ENCODE data around the gene VPS26B. TPM values are rescaled to one million over a fixed set of nuclear protein-coding genes. Genes with fewer than 3 reads are reported as not detected.
A peak's percentile ranks its signal among the peaks of the same experiment; 100 is the strongest.

The VPS26B gene
- total and polyA plus RNA-seq, 9 of the 15 experiments (the other 6 are each of a cell fraction or from before 2014, with no cell fraction given): 3.5 to 43.3 (median 27.4) TPM

DNA sequence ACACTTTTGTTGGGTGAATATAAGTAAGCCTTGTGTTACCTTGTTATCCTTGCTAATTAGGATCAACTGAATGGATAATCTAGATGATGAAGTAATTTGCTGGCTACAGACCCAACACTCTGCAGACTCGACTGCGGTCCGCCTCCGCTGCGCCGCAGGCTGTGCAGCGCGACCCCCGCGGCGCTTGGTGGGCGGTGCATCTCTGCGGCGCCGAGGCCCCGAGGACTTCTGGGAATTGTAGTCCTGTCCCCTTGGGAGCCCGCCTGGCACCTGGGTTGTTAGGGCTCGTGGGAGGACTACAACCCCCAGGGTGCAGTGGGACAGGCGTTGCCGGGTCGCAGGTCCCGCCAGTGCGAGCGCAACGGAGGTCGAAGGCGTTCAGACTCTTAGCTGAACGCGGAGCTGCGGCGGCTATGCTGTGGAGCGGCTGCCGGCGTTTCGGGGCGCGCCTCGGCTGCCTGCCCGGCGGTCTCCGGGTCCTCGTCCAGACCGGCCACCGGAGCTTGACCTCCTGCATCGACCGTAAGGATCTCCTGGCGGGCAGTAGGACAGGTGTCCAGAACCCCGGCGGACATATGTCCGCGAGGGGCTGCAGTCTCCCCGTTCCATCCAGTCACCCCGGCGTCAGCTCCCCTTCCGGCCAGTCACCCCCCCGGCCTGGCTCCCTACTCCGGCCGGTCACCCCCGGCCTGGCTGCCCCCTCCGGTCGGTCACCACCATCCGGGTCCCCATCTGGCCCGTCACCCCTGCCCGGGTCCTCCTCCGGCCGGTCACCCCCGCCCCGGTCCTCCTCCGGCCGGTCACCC lies 28.9 kb downstream of the VPS26B start, which contains the start of the genes ACAD8 and THYN1 (continued):
- TF ChIP-seq NR2C1 (IDR thresholded peaks at IDR 0.05) (peak; percentile 97), NR2C1 (tag; IDR thresholded peaks at IDR 0.05) (peak; percentile 98), KLF1 (tag; IDR thresholded peaks at IDR 0.05) (peak; percentile 66; the same call in 1 of the 2 replicates), ZBTB17 (CRISPR knock-in tag; IDR thresholded peaks at IDR 0.05) (peak; percentile 86), ZMIZ1 (IDR thresholded peaks at IDR 0.05; ENCODE audit: low read depth in 2 of 2, low read length in 2 of 2) (0 out of 4 replicates have a peak, but pooled peaks of 1 of the 2 experiments have one; percentile 56), SMAD2 (IDR thresholded peaks at IDR 0.05; ENCODE audit: low read depth, low read length) (no peak), HEY1 (CRISPR knock-in tag; IDR thresholded peaks at IDR 0.05; ENCODE audit: borderline replicate concordance) (no peak), CEBPG (CRISPR knock-in tag; IDR thresholded peaks at IDR 0.05) (no peak), CEBPG (tag; conservative IDR thresholded peaks at IDR 0.05 in 1 of 2, IDR thresholded peaks at IDR 0.05 in 1 of 2) (0 out of 4 replicates have a peak, but pooled peaks of 1 of the 2 experiments have one; percentile 4), FOXJ2 (tag; IDR thresholded peaks at IDR 0.05) (peak; percentile 73), SUPT5H (IDR thresholded peaks at IDR 0.05) (peak; percentile 68), ZNF644 (tag; IDR thresholded peaks at IDR 0.05; ENCODE audit: low read depth) (peak; percentile 88), PRDM10 (IDR thresholded peaks at IDR 0.05; ENCODE audit: partially characterized antibody) (peak; percentile 30)
- TF ChIP-seq, protein P1, sequence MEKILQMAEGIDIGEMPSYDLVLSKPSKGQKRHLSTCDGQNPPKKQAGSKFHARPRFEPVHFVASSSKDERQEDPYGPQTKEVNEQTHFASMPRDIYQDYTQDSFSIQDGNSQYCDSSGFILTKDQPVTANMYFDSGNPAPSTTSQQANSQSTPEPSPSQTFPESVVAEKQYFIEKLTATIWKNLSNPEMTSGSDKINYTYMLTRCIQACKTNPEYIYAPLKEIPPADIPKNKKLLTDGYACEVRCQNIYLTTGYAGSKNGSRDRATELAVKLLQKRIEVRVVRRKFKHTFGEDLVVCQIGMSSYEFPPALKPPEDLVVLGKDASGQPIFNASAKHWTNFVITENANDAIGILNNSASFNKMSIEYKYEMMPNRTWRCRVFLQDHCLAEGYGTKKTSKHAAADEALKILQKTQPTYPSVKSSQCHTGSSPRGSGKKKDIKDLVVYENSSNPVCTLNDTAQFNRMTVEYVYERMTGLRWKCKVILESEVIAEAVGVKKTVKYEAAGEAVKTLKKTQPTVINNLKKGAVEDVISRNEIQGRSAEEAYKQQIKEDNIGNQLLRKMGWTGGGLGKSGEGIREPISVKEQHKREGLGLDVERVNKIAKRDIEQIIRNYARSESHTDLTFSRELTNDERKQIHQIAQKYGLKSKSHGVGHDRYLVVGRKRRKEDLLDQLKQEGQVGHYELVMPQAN (IDR thresholded peaks at IDR 0.05; ENCODE audit: borderline replicate concordance): 0 out of 2 replicates have a peak, but pooled peaks have one; percentile 28
- TF ChIP-seq, protein P2, sequence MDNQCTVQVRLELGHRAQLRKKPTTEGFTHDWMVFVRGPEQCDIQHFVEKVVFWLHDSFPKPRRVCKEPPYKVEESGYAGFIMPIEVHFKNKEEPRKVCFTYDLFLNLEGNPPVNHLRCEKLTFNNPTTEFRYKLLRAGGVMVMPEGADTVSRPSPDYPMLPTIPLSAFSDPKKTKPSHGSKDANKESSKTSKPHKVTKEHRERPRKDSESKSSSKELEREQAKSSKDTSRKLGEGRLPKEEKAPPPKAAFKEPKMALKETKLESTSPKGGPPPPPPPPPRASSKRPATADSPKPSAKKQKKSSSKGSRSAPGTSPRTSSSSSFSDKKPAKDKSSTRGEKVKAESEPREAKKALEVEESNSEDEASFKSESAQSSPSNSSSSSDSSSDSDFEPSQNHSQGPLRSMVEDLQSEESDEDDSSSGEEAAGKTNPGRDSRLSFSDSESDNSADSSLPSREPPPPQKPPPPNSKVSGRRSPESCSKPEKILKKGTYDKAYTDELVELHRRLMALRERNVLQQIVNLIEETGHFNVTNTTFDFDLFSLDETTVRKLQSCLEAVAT (IDR thresholded peaks at IDR 0.05): 0 out of 4 replicates have a peak, but pooled peaks of 1 of the 2 experiments have one; percentile 11

Measured in K562 (cell line).